Left colon (tissue), 2 donors: ENCODE measurements around the gene TFDP1. TPM values are rescaled to one million over a fixed set of nuclear protein-coding genes. Genes with fewer than 3 reads are reported as not detected.
"Not testable (repeated sequence)": the region's sequence is repeated elsewhere in the genome, so short reads cannot be mapped to it uniquely, and the experiment has no call there.

Experiments
- ATAC-seq: fragments of 200-7000 bp; cut with Tn5 transposase; one replicate; pipeline ENCODE4 v1.9.1; 2020; ENCODE audit warnings: mild to moderate bottlenecking, moderate library complexity
- DNase-seq, 2 donors: peaks; one replicate each; pipeline ENCODE4 v3.0.0-alpha.2; 2020
- intact Hi-C, 2 donors: fragments of 100-400 bp; cut with DNase I in 1 of 2; cut with micrococcal nuclease in 1 of 2; formaldehyde crosslinking; loops; one replicate each; pipeline versions ENCODE4 v1.11.2 to v1.14.0; 2022; cut with DNase I, micrococcal nuclease
- total RNA-seq, 2 donors: library from RNA; stranded (reverse); fragmentation: NEBNext Ultra II Directional; extraction: Animal tissue kit (Norgen Biotek cat#: 25700); gene quantifications; one replicate each; pipeline ENCODE4 v1.2.1, GENCODE V29; 2021
- donor health status: DM: no; HTN: no; CAD: no.
- donor health status: DM: yes; HTN: yes; CAD: no.

Gene TFDP1
- total RNA-seq, 2 donors from 2014 or later: 61.1 to 72.6 TPM

GRCh38 chr13:113624235-113624587 lies 39.7 kb downstream of the TFDP1 start:
- DNase-seq: no peak
- intact Hi-C loops: no loop called here
- no peak for ATAC-seq

DNA sequence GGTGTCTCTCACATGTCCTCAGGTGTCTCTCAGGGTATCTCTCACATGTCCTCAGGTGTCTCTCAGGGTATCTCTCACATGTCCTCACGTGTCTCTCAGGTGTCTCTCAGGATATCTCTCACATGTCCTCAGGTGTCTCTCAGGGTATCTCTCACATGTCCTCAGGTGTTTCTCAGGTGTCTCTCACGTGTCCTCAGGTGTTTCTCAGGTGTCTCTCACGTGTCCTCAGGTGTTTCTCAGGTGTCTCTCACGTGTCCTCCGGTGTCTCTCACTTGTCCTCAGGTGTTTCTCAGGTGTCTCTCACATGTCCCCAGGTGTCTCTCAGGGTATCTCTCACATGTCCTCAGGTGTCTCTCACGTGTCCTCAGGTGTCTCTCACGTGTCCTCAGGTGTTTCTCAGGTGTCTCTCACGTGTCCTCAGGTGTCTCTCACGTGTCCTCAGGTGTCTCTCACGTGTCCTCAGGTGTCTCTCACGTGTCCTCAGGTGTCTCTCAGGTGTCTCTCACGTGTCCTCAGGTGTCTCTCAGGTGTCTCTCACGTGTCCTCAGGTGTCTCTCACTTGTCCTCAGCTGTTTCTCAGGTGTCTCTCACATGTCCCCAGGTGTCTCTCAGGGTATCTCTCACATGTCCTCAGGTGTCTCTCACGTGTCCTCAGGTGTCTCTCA lies 40.2 kb downstream of the TFDP1 start:
- ATAC-seq, DNase-seq, intact Hi-C loops: not testable (repeated sequence)

DNA sequence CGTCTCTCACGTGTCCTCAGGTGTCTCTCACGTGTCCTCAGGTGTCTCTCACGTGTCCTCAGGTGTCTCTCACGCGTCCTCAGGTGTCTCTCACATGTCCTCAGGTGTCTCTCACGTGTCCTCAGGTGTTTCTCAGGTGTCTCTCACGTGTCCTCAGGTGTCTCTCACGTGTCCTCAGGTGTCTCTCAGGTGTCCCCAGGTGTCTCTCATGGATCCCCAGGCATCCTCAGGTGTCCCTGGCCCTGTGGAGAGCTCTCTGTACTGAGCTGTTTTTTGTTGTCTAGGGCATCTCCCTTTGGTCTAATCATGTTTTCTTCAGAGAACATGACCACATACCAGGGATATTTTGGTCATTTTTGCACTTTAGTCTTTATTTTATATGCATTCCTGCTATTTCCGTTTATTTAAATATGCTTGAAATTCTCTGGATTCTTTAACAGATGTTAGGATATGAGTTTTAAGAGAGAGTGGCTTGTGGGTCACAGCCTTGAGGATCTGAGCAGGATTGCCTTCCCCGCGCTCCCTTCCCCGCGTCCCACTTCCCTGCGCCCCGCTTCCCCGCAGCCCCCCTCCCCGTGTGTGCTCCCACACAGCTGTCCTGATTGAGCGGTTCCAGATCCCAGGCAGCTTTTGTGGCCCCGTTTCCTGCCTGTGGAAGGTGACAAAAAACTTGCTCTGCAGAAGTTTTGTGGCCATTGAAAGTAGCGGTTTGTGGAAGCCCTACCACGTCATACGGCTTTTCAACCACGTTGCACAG lies 41.6 kb downstream of the TFDP1 start:
- ATAC-seq (no peak), DNase-seq (no peak)
- intact Hi-C loops: no loop called here

DNA sequence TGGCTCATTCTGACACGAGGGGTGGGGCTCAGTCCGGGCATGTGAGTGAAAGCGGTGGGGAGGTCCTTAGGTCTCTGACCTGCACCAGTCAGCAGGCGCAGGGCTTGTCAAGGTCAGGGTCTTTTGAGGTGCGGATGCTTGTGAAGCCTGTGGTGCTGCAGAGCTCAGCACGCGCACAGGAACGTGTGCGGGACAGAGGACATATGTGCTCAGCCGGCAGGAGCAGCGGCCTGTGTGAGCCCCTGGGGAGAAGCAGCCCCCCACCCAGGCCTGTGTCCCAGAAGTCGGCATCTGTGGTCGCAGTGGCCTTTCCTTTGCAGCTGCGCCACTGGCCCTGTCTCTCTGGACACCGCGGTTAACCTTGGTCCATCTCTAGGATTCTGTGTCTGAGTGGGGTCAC lies 42.6 kb downstream of the TFDP1 start:
- ATAC-seq (no peak), DNase-seq (no peak)
- intact Hi-C loops: no loop called here

DNA sequence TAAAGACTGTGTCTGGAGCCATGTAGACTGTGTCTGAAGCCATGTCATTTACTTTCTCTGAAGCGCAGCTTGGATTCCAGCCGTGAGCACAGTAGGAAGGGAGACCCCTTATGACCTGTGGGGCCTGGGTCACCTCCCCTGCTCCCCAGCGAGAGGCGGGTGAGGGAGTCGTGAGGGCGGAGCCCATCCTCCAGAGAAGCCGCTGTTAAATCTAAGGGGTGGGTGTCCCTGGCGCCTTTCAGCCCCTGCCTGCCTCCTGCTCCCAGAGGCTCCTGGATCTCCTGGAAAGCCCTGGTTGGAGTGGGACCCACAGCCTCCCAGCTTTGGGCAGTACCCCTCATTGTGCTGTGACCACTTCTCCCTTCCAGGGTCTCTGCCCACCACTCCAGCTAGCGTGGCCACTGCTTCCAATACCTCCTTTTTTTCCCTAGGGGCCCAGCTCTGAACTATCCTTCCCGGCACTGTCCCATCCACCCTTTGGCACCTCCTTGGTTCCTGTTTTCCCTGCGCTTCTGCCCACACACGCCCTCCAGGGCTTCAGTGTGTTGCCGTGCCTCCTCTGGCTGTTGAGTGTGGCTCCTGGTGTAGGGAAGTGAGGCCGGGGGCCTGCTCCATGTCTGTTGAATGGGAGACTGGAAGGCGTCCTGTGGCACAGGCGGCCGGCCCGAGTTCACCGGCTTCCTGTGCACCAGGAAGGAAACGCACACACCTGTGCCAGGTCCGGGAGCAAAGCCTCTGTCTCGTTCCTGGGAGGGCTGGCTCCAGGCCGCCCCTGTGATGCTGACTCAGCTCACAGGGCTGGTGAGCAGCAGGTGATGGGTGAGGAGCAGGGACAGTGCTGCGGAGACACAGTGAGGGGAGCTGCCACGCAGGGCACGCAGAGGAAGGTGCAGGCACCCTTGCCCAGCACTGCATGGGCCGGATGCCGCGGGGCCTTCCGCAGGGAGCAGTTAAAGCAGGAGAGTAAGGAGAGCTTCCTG lies 44.0 kb downstream of the TFDP1 start:
- ATAC-seq: no peak
- DNase-seq: no peak
- intact Hi-C loops: no loop called here

DNA sequence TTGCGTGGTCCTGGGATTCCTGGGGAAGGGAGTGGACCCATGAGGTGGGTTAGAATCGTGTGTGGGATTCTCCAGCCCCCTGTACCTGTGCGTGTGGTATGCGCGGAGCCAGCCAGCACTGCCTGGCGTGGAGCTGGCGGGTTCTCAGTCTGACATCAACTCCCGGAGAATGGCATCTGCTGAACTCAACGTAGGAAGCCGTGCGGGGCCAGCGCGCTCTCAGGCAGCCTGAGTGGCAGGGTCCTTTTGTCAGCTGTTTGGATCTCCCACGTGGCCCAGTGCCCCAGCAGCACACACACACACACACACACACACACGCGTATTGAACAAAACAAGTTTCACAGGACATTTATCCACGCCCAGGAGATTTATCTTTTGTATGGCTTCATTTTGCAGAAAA lies 45.3 kb downstream of the TFDP1 start:
- intact Hi-C loops: no loop called here
- no peak for DNase-seq
- no peak for ATAC-seq

DNA sequence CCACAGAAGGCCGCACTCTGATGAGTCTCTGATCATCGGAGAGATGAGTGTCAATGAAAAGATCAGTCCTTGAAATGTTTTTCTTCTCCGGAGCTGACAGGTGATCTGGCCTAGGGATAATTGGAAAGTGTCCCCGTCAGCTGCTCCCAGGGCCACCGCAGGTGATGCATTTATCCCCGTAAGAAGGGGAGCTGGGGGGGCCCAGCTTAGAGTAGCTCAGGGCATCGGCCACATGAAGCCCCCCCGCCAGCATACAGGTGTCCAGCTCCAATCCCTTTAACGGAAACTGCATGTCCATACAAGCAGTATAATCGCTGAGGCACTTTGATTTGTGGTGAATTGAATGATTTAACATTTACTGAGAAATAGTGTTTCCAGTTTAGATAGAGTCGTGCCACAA lies 45.7 kb downstream of the TFDP1 start:
- DNase-seq: no peak
- ATAC-seq: no peak
- intact Hi-C loops: no loop called here

- ATAC-seq (no peak), DNase-seq (no peak)
- intact Hi-C loops: no loop called here
Observed at GRCh38 chr13:113630804-113631203, 46.3 kb downstream of the TFDP1 start.

GRCh38 chr13:113631341-113632095 lies 47.0 kb downstream of the TFDP1 start:
- DNase-seq: no peak
- intact Hi-C loops: no loop called here
- no peak for ATAC-seq

- no peak for ATAC-seq
- DNase-seq: no peak
- intact Hi-C loops: no loop called here
Observed at GRCh38 chr13:113632706-113633484, 48.3 kb downstream of the TFDP1 start.

GRCh38 chr13:113633485-113633873 lies 48.9 kb downstream of the TFDP1 start:
- no peak for ATAC-seq
- DNase-seq: no peak
- intact Hi-C loops: no loop called here

- no peak for DNase-seq
- intact Hi-C loops: no loop called here
- ATAC-seq: no peak
Observed at GRCh38 chr13:113634279-113635047, 49.9 kb downstream of the TFDP1 start.

DNA sequence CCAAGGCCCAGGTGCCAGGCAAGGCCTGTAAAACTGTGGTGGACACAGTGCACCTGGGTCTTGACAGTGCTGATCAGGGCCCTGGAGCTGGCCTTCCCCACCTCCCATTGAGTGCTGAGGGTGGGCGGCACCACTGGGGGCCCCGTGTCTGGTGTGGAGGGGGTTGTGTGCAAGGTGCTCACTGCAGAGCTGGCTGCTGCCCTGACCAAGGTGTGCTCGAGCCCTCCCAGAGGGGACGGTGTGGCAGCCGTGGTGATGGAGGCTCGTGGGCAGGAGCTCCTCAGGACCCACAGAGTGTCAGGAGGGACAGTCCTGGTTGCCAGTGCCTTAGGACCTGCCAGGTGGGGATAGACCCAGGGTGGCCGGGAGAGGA lies 50.5 kb downstream of the TFDP1 start:
- intact Hi-C loops: no loop called here
- DNase-seq (no peak), ATAC-seq (no peak)

DNA sequence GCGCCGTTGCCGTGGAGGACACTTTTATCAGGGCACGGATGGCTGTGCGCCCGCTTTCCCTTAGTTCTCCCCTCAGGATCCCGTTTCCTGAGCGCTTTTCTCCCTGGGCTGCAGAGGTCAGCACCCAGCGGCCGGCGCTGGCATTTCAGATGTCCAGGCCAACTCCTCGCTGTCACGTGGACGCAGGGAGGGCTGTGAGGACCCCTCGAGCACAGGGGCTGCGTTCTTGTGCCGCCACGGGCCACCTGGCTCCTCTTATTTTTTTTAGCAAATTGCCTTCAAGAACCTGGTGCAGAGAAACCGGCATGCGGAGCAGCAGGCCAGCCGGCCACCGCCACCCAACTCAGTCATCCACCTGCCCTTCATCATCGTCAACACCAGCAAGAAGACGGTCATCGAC lies 51.2 kb downstream of the TFDP1 start:
- no peak for DNase-seq
- intact Hi-C loops: no loop called here
- ATAC-seq: no peak

DNA sequence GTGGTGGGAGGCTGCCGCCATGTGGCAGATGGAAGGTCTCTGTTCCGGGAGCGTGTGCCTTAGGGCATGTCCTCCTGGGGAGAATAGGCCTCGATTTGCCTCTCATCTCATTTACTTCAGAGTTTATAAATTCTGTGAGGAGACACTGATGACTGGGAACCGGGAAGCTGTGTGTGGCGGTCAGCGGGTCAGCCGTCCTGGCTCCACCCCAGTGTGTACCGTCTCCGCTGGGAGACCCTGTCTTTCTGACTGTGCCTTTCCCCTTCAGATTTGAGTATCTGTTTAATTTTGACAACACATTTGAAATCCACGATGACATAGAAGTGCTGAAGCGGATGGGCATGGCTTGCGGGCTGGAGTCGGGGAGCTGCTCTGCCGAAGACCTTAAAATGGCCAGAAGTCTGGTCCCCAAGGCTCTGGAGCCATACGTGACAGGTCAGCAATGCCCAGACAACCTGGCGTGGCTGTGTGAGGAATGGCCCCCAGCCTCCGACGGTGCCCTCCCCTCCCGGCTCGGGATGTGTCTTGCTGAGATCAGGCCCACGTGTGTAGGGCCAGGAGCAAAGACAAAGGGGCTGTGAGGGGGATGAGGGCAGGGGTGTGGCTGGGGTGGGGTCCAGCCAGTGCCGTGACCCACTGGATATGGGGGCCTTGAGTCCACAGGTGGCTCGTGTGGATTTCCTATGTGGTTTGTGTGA lies 51.9 kb downstream of the TFDP1 start:
- ATAC-seq: no peak
- intact Hi-C loops: no loop called here
- DNase-seq: peak; percentile 2 to 4

GRCh38 chr13:113637262-113638160 lies 53.0 kb downstream of the TFDP1 start:
- ATAC-seq: no peak
- peak; percentile 1 to 15 for DNase-seq
- intact Hi-C loops: no loop called here
